ENCODE measurements around the gene RNF130. TPM values are rescaled to one million over a fixed set of nuclear protein-coding genes. Genes with fewer than 3 reads are reported as not detected.

The RNF130 gene
- total RNA-seq, 1 donor from 2014 or later, result 70.8 TPM

GRCh38 chr5:179955630-179956029 is 115.9 kb downstream of the RNF130 start:
- DNase-seq (ENCODE audit: extremely low spot score, unreplicated experiment), result no peak
- Mint-ChIP-seq H3K4me1 (ENCODE audit: unreplicated experiment) (no peaks in the 10 kb centered on the region), H3K27me3 (ENCODE audit: unreplicated experiment) (no peaks in the 10 kb centered on the region), H3K27ac (ENCODE audit: unreplicated experiment) (no peak overlapping the region), H3K4me3 (ENCODE audit: unreplicated experiment) (no peak overlapping the region), H3K36me3 (ENCODE audit: unreplicated experiment) (peaks cover 43% of the 10 kb centered on the region), H3K9me3 (ENCODE audit: unreplicated experiment) (no peaks in the 10 kb centered on the region)
- TF ChIP-seq CTCF (IDR thresholded peaks at IDR 0.05), result no peak

GRCh38 chr5:179955062-179955461 is 116.5 kb downstream of the RNF130 start:
- TF ChIP-seq CTCF (IDR thresholded peaks at IDR 0.05), result no peak
- Mint-ChIP-seq H3K36me3 (ENCODE audit: unreplicated experiment) (peaks cover 39% of the 10 kb centered on the region), H3K4me1 (ENCODE audit: unreplicated experiment) (no peaks in the 10 kb centered on the region), H3K27ac (ENCODE audit: unreplicated experiment) (no peak overlapping the region), H3K9me3 (ENCODE audit: unreplicated experiment) (no peaks in the 10 kb centered on the region), H3K27me3 (ENCODE audit: unreplicated experiment) (no peaks in the 10 kb centered on the region), H3K4me3 (ENCODE audit: unreplicated experiment) (no peak overlapping the region)
- DNase-seq (ENCODE audit: extremely low spot score, unreplicated experiment), result no peak

- H3K27me3 Mint-ChIP-seq (ENCODE audit: unreplicated experiment), result no peaks in the 10 kb centered on the region
- H3K27ac Mint-ChIP-seq (ENCODE audit: unreplicated experiment), result no peak overlapping the region
- H3K9me3 Mint-ChIP-seq (ENCODE audit: unreplicated experiment), result no peaks in the 10 kb centered on the region
- TF ChIP-seq CTCF (IDR thresholded peaks at IDR 0.05), result no peak
- H3K4me1 Mint-ChIP-seq (ENCODE audit: unreplicated experiment), result no peaks in the 10 kb centered on the region
- H3K4me3 Mint-ChIP-seq (ENCODE audit: unreplicated experiment), result no peak overlapping the region
- no peak for DNase-seq (ENCODE audit: extremely low spot score, unreplicated experiment)
- peaks cover 41% of the 10 kb centered on the region for H3K36me3 Mint-ChIP-seq (ENCODE audit: unreplicated experiment)
Measured at GRCh38 chr5:179954434-179954833, 117.1 kb downstream of the RNF130 start.

- H3K4me3 Mint-ChIP-seq (ENCODE audit: unreplicated experiment), result no peak overlapping the region
- TF ChIP-seq CTCF (IDR thresholded peaks at IDR 0.05), result no peak
- no peaks in the 10 kb centered on the region for H3K9me3 Mint-ChIP-seq (ENCODE audit: unreplicated experiment)
- H3K36me3 Mint-ChIP-seq (ENCODE audit: unreplicated experiment), result peaks cover 41% of the 10 kb centered on the region
- no peak overlapping the region for H3K27ac Mint-ChIP-seq (ENCODE audit: unreplicated experiment)
- no peaks in the 10 kb centered on the region for H3K4me1 Mint-ChIP-seq (ENCODE audit: unreplicated experiment)
- no peak for DNase-seq (ENCODE audit: extremely low spot score, unreplicated experiment)
- no peaks in the 10 kb centered on the region for H3K27me3 Mint-ChIP-seq (ENCODE audit: unreplicated experiment)
Measured at GRCh38 chr5:179953987-179954386, 117.6 kb downstream of the RNF130 start.

GRCh38 chr5:179936976-179937681 is 134.4 kb downstream of the RNF130 start:
- Mint-ChIP-seq H3K4me3 (ENCODE audit: unreplicated experiment) (no peak overlapping the region), H3K36me3 (ENCODE audit: unreplicated experiment) (peaks cover 11% of the 10 kb centered on the region), H3K27ac (ENCODE audit: unreplicated experiment) (no peak overlapping the region), H3K27me3 (ENCODE audit: unreplicated experiment) (no peaks in the 10 kb centered on the region), H3K4me1 (ENCODE audit: unreplicated experiment) (no peaks in the 10 kb centered on the region), H3K9me3 (ENCODE audit: unreplicated experiment) (peaks cover 14% of the 10 kb centered on the region)
- no peak for TF ChIP-seq CTCF (IDR thresholded peaks at IDR 0.05)
- no peak for DNase-seq (ENCODE audit: extremely low spot score, unreplicated experiment)

All from osteocyte (in vitro differentiated cells).